GM12872 (cell line): ENCODE results near the gene DIAPH2.

Experiments
- CTCF ChIP-seq: IDR thresholded peaks from 3 replicates; pipeline ENCODE4 v1.5.1; 2011; ENCODE audit warnings: low read depth, mild to moderate bottlenecking, low read length, moderate library complexity; ENCODE audit not compliant: insufficient read depth

Gene DIAPH2

GRCh38 chrX:97000682-97001368 lies 316.2 kb downstream of the DIAPH2 start:
- no peak for TF ChIP-seq CTCF

GRCh38 chrX:97006167-97006566 lies 321.5 kb downstream of the DIAPH2 start:
- no peak for TF ChIP-seq CTCF

GRCh38 chrX:97009391-97009790 lies 324.7 kb downstream of the DIAPH2 start:
- TF ChIP-seq CTCF, result no peak

- TF ChIP-seq CTCF, result no peak
Observed at GRCh38 chrX:97011540-97011939, 326.9 kb downstream of the DIAPH2 start.

GRCh38 chrX:97016106-97016505 lies 331.5 kb downstream of the DIAPH2 start:
- no peak for TF ChIP-seq CTCF

GRCh38 chrX:97021680-97022079 lies 337.0 kb downstream of the DIAPH2 start:
- TF ChIP-seq CTCF, result no peak

GRCh38 chrX:97026406-97026805 lies 341.8 kb downstream of the DIAPH2 start:
- no peak for TF ChIP-seq CTCF
